ENCODE measurements around the gene NEURL2.
"Not testable (repeated sequence)": the region's sequence is repeated elsewhere in the genome, so short reads cannot be mapped to it uniquely, and the experiment has no call there.

The NEURL2 gene

DNA sequence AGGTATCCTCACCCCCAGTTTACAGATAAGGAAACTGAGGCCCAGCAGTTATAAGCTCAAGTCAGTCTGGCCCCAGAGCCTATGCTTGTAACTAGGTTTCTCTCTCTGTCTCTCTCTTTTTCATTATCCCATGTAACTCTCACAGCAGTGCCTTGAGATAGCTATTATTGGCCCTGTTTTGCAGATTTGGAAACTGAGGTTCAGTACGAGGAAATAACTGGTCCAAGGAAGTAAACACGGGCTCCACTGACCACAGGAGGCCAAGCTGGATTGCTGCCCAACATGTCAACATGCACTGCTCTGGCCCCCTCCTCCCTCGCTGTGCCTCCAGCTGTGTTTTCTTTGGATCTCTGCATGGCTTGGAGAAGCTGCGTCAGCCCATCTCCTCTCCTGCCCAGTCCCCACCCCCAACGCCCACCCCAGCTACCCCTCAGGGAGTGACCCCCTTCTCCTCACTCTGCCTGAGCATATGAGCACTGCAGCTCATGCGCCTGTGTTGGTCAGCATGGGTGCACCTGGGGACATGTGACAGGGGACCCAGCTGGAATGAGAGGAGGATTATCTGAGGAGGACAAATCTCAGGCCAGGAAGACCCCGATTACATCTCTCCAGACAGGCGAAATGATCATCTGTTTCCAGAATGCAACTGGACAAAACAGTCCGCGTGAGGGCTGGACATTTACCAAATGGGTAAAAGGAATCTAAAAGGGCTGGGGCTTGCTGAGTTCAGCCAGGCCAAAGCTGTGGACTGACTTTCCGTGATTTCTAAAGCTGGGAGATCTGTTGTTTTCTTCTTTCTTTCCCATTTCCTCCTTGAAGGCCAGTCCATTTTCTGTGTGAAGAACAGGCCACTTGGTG, 28.8 kb upstream of the NEURL2 start:
- DNase-seq (ENCODE audit: low spot score), result no peak

DNA sequence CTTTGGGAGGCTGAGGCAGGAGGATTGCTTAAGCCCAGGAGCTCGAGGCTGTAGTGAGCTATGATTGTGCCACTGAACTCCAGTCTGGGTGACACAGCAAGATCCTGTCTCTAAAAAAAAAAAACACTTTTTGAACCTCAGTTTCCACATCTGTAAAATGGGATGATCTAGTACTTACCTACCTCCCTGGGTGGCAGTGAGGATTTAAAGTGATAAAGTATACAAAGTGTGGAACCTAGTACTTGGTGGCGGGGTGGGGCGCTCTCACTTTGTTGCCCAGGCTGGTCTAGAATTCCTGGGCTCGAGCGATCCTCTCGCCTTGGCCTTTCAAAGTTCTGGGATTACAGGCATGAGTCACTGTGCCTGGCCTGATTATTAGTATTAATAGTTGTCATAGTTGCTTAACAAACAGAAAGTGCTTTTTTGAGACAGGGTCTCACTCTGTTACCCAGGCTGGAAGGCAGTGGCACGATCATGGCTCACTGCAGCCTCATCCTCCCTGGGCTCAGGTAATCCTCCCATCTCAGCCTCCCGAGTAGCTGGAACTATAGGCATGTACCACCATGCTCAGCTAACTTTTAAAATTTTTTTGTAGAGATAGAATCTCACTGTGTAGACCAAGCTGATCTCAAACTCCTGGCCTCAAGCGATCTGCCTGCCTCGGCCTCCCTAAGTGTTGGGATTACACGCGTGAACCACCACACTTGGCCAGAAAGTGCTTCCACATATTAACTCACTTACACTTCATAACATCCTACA, 27.9 kb upstream of the NEURL2 start:
- DNase-seq (ENCODE audit: low spot score), result no peak

- DNase-seq (ENCODE audit: low spot score), result no peak
These were observed 27.3 kb upstream of the NEURL2 start for GRCh38 chr20:45918182-45918737.

DNA sequence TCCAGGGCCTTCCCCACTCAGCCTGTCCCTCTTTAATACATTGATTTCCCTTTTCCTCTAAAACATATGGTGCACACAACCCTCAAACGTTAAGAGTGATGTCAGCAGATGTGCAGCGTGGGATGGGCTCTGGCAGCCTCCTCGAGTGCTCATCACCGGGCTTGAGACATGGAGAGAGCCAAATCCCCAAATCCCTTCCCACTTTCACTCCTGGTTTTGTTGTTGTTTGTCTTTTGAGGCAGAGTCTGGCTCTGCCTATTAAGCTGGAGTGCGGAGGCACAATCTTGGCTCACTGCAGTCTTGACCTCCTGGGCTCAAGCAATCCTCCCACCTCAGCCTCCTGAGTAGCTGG, 26.8 kb upstream of the NEURL2 start:
- peak; percentile 53 for DNase-seq (ENCODE audit: low spot score)

- no peak for DNase-seq (ENCODE audit: low spot score)
These were observed 22.1 kb upstream of the NEURL2 start for GRCh38 chr20:45913116-45913515.

DNA sequence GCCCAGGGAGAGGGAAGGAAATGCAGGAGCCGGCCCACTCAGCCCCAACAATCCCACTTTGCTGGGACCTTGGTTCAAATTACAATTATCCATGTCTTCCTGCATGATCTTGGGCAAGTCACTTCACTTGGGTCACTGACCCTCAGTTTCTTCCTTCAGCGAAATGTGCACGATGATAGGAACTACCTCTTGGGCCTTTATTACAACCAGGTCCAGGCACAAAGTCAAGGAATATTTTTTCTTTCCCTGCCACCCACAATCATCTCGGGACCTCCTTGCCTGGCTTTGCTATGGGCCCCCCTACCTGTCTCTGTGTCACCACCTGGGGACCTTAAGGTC, 21.3 kb upstream of the NEURL2 start:
- no peak for DNase-seq (ENCODE audit: low spot score)

DNA sequence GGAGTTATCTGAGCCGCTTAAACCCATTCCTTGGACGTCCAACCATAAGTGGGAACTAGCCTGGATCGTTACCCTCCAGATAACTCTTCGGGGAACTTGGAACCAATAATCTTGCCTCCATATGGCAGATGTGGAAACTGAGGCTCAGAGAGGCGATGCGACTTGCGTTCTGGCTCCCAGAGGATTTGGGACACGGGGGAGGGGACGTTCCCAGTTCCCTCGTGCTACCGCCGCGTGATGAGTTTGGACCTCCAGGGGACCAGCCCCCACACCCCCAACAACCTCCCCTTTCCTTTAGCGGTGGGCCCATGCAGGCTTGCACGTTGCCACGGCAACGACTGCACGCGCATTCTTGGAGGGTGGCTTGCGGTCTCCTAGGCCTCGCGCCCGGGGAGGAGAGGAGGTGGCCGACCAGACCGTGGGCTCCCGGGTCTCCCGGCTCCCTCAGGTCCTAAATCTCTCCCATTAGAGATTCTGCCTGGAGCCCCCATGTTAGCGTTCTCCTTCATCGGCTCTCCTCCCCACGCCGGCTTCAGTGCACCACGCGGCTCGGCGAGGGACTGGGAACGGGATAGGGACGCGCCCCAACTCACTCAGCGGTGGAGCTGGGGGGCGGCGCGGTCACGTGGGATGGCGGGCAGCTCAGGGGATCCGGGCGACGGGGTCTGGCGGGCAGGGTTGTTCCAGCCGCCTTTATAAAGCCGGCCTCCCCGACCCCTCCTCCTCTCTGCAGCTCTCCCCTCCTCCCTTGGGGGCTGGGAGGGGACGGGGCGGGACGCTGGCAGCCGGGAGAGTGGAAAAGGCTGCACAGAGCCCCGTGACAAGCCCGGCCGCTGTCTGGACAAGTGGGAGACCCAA, 20.7 kb upstream of the NEURL2 start, which contains the start of gene PLTP:
Gene PLTP (minus strand): TSS at position 670 of the 858 bp plus-strand sequence. CDS start 703 bp downstream, outside the sequence.
- DNase-seq (ENCODE audit: low spot score), result peak; percentile 72

GRCh38 chr20:45910670-45911485, 19.9 kb upstream of the NEURL2 start:
- peak; percentile 94 for DNase-seq (ENCODE audit: low spot score)

- no peak for DNase-seq (ENCODE audit: low spot score)
These were observed 19.0 kb upstream of the NEURL2 start for GRCh38 chr20:45909817-45910669.

GRCh38 chr20:45909336-45909808, 18.4 kb upstream of the NEURL2 start:
- no peak for DNase-seq (ENCODE audit: low spot score)

DNA sequence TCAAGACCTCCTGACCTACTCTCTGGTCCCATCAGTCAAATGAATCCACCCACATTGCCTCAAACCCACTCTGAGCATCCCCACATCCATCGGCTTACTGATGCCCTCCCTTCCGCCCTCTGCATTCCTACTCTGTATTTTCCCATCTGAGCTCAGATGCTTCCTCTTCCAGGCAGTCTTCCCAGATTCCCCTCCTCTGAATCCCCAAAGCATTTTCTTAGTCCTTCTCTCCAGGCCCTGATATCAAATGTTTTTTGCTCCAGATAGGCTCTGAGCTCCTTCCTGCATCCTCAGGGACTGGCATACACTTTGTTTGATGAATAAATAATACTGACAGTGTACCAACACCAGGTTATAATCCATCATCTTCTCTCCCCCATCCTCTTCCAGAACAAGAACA, 17.1 kb upstream of the NEURL2 start:
- no peak for DNase-seq (ENCODE audit: low spot score)

DNA sequence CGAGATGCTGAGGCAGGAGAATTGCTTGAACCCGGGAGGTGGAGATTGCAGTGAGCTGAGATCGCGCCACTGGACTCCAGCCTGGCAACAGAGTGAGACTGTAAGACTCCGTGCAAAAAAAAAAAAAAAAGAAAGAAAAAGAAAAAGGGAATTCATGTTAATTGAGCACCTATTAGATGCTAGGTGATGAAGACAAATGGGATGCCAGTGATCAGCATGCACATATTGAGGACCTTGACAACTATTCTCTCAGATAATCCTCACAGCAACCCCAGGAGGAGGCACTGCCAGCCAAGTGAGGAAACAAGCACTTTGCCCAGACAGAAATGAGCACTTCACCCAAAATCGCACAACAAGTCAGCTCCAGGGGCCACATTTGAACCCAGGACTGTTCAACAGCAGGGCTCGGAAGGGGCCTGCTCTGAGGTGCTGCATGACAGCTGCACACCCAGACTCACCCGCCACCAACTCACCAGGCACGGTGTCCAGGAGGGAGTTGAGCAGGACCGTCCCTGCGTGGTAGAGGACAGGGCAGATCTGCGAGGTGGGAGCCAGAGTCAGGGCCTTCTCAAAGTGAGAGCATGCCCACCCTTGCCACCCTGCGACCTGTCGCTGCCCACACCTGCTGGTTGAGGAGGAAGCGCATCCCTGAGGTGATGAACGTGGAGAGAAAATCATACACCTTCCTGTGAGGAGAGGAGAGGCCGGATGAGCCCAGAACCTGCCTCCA, 16.4 kb upstream of the NEURL2 start:
- no peak for DNase-seq (ENCODE audit: low spot score)

DNA sequence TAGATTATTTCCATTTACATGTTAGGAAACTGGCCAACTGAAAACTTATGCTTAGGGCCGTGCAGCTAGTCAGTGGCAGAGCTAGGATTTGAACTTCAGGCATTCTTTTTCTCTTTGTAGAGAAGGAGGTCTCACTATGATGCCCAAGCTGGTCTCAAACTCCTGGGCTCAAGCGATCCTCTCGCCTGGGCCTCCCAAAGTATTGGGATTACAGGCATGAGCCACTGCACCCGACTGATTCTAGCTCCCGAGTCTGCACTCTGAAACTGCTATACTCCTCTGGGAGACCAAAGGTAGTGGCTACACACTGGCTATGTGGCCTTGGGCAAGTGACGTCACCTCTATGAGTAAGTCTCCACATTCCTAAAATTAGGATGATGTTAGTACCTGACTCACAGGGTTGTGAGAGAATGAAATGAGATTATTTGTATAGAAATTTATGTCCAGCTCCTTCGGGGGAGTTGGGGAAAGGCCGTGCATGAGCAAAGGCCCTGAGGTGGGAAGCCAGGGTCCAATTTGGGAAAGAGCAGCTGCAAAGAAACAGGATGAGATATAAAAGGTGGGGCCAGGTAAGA, 14.6 kb upstream of the NEURL2 start:
- DNase-seq (ENCODE audit: low spot score), result no peak

- no peak for DNase-seq (ENCODE audit: low spot score)
These were observed 13.8 kb upstream of the NEURL2 start for GRCh38 chr20:45904583-45905504.

DNA sequence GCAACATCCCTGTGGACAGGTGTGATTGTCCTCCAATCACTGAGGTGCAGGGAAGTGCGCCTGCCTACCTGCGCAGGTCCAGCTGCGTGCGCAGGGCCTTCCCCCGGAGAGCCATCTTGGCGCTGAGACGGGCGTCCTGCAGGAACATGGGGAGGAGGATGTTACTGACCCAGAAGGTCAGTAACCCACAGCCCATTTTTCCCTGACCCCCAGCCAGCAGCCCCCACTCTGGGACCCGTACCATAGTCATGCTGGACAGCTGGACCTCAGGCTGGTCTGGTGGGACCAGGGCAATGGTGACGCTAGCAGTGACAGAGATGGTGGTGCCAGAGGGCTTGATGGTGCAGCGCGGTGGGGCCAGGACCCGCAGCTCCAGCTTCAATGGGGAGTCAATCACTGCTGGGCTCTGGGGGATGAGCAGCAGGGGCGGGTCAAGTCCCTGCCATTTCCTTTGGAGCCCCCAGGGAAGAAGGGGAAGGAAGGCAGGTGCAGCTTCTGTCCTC, 11.2 kb upstream of the NEURL2 start:
- DNase-seq (ENCODE audit: low spot score), result no peak

DNA sequence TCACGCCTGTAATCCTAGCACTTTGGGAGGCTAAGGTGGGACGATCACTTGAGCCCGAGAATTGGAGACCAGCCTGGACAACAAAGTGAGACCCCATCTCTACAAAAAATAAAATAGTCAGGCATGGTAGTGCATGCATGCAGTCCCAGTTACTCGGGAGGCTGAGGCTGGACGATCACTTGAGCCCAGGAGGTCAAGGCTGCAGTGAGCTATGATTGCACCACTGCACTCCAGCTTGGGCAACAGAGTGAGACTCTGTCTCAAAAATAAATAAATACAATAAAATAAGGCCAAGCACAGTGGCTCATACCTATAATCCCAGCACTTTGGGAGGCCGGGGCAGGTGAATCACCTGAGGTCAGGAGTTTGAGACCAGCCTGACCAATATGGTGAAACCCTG, 10.3 kb upstream of the NEURL2 start:
- DNase-seq (ENCODE audit: low spot score), result not testable (repeated sequence)

DNA sequence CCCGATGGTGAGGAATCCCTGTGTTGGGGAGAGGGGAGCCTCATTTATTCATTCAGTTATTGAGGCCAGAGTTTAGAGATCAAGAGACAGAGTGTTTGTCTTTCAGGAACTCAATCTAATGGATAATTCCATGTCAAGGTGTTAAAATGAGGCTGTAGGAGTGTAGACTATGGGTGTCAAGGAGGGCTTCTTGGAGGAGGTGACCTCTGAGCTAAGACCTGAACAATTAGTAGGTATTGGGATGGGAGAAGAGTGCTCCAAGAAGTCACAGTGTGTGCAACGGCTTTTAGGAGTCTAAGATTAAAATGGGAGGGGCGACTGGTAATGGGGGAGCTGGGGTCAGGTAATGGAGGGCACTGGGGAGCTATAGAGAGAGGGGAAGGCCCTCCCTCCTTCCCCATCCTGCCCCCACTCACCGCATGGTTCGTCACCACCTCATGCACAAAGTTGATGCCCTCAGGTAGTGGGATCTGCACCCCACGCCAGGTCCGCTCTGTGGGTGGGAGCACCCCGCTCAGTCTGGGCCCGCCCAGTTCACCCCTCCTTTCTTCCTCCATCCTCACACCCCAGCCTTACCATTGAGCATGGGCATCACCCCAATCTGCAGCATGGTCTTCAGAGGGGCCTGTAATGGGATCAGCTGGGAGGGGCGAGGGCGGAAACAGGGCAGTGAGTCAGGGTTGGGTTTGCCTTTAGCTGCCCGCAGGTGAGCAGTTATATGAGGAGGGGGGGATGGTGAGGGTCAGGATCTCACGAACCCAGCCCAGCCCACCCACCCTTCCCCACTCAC, 8.2 kb upstream of the NEURL2 start:
- DNase-seq (ENCODE audit: low spot score), result no peak

All from Ammon's horn (tissue), 1 donor.